Activated CD4-positive, alpha-beta T cell treated with anti-CD3 and anti-CD28 coated beads, Interleukin-2, amount 50 U/mL, for 48 hours (primary cell): ENCODE data around the gene CAMKK2.
"Not testable (repeated sequence)": the region's sequence is repeated elsewhere in the genome, so short reads cannot be mapped to it uniquely, and the experiment has no call there.

ENCODE experiments used
- DNase-seq, 2 experiments: peaks; one replicate each; pipeline ENCODE4 v3.0.0-alpha.2; 2020

CAMKK2 gene

DNA sequence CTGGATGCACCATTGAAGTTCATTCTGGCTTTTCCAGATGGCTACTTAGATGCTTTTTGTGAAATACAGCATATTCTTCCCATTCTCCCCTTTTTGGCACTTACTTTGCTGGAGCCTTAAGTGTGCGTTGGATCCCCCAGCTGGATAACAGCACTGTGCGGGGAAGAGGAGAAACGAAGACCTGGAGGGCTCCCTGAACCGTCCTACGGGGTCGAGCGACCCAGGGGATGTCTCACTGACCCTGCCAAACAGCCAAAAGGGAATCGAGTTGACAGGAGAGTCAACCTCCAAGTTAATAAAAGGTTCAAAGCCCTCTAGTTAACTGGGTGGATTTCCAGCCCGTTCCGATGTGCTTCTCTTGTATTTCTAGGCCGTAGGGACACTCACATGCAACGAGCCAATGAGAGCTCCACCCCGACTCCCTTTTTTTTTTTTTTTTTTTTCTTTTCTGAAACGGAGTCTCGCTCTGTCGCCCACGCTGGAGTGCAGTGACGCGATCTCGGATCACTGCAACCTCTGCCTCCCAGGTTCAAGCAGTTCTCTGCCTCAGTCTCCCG lies 1.0 kb upstream of the CAMKK2 start:
- DNase-seq: peak; percentile 73 to 78

DNA sequence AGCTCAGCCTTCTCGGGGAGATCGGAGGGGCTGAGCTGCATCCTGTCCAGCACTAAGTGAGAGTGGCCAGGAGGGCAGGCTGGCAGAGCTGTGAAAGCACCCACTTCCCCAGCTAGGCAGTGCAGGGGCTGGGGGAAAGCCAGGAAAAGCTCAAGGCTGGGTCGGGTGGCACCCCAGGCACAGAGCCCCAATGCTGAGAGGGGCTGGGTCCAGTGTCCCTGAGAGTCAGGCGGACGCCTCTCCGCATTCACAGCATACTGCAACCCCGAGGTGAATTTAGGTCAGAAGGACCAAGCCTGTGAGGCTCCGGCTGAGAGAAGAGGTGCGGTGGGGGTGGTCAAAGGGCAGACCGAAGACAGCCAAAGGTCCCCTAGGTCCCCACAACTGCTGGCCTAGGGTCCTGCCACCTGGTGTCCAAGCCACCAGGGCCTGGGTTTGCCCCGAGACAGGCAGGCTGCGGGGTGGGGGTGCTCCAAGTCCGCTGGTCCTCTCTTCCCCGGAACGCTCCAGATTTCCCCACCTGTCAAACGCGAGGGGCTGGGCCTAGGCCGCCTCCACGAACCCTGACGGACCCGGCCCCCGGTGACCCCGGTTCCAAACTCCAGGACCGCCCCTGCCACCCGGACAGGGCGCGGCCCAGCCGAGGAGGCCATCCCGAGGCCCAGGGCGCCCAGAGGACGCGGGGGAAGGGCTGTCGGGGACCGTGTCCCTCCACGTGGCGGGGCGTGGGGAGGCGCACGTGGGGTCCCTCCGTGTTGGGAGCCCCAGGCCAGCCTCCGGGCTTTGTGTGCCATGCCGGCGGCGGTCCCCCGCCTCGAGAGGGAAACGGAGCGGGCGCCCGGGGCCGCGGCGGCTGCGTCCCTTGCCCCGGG lies 527 bp downstream of the CAMKK2 start:
- DNase-seq: peak; percentile 36 to 51

DNA sequence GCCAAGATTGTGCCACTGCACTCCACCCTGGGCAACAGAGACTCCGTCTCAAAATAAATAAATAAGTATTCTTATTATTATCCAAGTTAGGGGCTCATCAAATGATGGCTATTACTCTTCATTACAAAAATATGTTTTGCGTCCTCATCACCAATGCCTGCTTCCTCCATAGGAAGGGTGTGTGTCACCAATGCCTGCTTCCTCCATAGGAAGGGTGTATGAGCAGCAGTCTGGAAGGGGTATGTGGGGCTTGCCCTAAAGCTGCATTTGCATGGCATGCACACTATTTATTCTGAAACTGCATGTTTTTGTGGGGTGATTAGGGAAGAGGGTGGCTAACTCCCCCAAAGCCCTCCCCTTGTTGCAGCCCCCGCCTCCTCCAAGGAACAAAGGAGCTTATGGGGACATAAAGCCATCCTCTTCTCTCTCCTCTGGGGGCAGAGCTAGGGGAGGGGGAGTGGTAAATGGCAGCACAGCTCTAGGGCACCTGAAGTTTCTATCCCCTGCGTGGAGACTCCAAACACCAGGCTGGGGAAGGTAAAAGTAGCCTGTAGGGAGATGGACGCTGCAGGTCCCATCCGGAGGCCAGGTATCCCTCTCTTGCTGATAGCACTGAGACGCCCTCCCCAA lies 1.3 kb downstream of the CAMKK2 start:
- DNase-seq: peak; percentile 10 to 18

DNA sequence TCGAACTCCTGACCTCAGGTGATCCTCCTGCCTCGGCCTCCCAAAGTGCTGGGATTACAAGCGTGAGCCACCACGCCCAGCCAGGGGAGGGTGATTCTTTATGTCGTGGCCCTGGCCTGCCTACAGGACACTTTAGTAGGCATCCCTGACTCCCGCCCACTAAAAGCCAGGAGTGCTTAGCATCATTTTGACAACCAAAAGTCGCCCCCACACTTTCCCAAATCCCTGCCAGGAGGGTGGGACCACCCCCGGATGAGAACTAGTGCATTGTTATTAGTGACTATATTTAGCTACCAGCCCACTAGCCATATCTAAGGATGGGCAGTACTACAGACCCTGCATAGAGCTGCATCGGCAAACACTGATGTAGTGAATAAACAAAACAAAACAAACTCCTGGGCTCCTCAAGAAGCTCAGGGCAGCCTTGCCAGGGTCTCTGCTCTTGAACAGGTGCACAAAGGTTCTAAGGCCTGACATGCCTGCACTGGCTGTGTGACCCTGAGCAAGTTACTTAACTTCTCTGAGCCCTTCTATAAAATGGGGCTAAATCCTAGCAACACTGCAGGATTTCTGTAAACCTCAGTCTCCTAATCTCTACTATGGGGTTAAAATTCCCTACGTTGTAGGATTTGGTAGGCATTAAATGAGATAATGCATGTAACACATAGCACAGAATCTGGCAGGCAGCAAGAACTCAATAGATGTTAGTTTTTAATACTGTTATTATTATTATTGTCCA lies 2.2 kb downstream of the CAMKK2 start:
- no peak for DNase-seq

DNA sequence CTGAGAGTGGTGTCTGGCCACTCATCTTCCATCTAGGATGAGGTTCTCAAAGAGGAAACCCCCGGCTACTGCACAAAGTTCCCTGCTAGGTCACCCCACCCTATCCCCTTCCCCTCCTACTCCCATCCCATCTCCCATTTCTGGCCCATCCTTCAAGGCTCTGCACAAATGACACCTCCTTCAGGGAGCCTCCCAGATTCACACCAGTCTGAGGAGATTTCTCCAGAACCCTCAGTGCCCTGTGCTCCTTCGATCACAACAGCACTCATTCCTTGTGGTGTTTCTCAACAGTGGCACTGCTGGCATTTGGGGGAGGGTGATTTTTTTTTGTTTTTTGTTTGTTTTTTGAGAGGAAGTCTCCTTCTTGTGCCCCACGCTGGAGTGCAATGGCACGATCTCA lies 2.9 kb downstream of the CAMKK2 start:
- no peak for DNase-seq

DNA sequence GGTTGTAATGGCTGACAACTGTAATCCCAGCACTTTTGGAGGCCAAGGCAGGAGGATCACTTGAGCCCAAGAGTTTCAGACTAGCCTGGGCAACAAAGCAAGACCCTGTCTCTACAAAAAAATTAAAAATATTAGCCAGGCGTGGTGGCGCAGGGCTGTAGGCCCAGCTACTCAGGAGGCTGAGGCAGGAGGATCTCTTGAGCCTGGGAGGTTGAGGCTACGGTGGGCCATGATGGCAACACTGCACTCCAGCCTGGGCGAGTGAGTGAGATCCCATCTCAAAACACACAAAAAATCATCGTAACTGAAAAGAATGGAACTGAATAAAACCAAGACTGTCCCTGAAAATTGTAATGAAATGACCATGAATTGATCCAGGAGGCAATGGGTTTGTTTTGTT lies 6.1 kb downstream of the CAMKK2 start:
- no peak for DNase-seq

DNA sequence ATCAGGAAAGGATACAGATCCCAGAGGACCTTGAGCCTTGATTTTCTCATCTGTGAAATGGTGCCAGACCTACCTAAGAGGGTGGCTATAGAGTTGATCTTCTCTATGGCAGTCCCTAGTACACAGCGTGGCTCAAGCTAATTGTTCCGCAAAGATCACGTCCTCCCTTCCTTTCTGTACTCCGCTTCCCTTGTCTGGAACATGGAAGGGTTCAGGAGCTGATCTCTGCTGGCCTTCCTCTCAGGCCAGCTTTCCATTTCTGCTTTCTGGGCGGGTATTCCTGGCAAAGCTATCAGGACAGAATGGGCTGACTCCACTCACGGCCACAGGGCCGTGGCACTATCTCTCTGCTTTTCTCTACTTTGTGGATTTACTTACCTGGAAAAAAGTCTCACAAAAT lies 6.5 kb downstream of the CAMKK2 start:
- no peak for DNase-seq

DNA sequence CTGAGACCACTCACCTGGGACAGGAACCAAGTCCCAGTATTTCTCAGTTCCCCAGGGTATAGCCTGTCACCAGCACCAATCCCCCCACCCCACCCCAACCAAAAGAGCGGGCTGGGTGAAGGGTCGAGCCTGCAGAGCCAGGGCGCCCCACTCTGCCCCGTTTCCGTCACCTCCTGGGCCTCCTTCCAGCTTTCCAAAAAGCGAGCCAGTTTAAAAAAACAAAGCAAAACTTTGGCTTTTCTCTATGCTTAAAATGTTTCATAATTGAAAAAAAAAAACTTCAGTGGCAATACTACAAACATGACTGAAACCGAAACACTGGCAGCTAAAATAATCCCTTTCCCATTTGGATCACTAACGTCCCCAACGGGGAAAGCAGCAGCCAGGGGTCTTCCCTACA lies 7.5 kb downstream of the CAMKK2 start:
- DNase-seq: no peak

DNA sequence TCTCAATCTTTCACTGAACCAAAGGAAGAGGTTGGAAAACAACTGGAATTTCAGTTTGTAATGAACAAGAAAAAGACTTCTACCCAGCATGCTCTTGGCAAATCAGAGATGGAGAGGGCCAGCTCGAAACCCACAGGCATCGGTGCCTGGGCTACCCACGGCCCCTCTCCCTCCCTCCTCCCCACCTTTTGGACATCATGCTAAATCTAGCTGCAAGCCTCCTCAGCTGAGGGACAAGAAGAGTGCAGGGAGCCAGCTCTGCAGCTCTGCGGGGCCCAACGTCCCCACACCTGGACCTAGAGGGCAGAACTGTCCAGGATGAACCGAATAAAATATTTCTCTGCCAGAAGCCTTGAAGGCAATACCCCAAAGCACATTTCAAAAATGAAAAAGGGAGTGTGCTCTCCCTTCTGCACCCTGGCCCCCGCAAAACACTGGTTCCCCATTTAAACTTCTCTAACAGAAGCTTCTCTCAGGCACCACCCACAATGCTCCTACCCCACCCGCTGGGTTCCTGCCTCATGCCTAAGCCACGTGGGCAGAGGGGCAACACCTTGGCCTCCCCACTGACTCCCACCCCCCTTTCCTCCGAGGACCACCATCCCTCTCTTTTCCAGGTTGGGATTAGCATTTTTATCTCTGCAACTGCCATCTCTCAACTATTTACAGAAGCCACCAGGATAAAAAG lies 8.2 kb downstream of the CAMKK2 start:
- DNase-seq: no peak

DNA sequence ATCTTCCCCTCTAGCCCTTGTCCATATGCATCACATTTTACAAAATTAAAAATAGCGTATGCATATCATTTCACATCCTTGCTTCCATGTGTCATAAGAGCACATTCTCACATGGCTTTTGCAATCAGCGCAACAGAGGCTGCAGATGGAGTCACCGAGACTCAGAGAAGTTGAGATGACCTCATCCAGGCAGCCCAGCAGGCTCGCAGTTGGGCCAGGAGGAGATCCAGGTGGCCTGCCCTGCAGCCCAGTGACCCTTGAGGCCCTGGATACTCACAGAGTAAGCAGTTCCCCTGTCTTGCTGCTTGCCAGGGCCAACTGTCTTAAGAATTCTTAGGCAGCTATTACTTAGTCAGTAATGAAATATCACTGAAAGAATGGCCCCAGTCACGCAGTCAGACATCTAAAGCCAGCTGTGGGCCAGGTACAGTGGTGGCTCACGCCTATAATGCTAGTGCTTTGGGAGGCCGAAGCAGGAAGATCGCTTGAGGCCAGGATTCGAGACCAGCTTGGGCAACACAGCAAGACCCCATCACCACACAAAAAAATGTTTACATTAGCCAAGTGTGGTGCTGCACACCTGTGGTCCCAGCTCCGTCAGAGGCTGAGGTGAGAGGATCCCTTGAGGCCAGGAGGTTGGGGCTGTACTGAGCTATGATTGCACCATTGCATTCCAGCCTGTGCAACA lies 9.1 kb downstream of the CAMKK2 start:
- DNase-seq: no peak

DNA sequence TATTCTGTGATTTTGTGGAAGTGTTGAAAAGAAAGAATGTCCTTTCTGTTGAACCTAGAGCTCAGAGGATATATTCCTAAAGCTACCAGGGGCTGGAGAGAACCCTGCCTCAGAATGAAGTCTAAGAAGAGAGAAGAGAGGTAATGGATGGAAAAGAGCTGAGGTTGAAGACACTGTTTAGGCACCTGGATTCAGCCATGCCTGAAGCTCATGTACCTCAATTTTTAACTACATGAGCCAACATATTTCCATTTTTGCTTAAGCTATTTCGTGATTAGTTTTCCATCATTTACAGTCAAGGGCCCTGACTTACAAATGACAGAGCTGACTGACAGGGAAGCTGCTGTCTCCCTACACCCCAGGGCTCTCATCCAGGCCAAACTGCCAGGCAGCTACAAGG lies 10.7 kb downstream of the CAMKK2 start:
- no peak for DNase-seq

DNA sequence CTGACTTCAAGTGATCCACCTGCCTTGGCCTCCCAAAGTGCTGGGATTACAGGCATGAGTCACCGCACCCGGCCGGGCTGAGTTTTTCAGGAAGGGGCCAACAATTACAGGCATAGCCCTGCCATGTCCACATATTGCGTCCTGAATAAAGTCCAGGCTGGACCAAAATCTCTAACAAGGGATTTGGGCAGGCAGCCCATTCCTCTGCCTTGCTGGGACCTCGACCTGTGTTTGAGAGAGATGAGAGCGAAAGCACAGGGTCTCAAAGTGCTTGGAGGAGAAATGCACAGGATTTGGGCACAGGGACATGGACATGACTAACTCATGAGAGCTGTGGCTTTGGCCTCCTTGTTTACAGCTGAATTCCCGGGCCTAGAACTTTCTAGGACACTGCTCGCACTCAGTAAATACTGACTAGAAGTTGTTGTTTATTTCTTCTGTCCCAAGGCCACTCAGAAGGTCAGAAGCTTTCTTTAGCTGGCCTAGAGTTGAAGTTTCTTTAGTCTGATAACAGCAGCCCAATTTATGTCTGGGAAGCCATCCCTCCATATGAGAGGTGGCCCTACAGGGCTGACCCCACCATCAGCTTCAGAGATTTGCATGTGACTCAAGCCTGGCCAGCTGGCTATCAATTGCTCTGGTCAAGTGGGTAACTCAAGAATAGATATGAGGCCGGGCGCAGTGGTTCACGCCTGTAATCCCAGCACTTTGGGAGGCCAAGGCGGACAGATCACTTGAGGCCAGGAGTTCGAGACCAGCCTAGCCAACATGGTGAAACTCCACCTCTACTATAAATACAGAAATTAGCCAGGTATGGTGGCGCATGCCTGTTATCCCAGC lies 11.7 kb downstream of the CAMKK2 start:
- no peak for DNase-seq

DNA sequence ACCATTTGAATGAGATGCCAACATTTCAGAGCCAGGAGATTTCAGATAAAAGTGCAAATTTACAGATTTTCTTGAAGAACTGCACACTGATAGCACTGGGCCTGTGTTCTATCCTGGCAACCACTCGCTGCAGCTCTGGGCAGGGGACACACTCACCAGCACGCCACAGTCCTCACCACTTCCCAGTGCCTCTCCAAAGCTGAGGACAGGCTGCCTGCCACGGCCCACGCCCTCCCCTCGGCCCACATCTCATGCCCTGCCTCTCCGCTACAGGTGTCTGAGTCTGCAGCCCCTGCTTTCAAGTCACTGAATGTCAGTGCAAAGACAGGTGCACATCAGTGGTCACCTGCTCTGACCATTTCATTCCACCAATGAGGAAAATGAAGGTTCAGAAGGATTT lies 12.7 kb downstream of the CAMKK2 start:
- DNase-seq: no peak

DNA sequence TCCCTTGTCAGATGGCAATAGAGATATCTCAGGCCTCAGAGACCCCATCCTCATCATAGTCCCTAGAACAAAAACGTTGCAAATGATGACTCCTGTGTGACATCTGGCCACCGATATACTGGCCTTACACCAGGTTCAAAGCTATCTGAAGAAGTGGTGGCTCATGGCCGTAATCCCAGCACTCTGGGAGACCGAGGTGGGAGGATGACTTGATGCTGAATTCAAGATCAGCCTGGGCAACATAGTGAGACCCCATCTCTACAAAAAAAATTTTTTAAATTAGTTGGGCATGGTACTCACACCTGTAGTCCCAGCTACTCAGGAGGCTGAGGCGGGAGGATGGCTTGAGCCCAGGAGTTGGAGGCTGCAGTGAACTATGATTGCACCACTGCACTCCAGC lies 13.1 kb downstream of the CAMKK2 start:
- DNase-seq: no peak

DNA sequence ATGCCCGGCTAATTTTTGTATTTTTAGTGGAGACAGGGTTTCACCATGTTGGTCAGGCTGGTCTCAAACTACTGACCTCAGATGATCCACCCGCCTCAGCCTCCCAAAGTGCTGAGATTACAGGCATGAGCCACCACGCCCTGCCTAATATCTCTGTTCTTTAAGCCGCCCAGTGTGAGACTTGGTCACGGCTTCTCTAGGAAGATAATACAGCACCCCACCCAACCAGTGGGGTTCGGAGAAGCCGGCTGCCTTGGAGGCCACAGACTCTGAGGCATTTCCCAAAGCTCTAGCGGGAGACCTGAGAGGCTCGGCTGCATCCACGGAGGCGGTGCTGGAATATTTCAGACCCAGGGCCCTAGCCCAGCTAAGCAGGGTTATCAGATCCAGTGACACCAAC lies 13.6 kb downstream of the CAMKK2 start:
- not testable (repeated sequence) for DNase-seq

DNA sequence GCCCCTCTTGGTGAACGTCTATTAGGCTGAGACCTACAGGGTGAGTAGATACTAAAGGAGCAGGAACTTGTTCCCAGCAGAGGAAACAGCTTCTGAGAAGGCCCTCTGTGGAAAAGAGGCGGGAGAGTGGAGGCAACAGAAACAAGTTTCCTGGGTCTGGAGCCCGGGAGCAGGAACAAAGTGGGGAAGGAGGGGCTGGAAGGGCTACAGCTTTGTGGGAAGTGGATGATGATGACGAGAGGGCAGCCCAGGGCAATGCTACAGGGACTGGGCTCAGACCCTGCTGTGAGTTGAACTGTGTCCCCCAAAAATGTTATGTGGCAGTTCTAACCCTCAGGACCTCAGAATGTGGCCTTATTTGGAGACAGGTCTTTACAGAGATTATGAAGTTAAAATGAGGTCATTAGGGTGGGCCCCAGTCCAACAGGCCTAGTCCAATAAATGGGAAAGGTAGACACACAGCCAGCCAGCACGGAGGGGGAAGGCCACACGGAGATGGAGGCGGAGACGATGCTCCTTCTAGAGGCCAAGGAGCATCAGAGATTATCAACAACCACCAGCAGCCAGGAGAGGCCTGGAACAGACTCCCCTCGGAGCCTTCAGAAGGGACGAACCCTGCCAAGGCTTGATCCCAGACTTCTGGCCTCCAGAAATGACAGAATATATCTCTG lies 14.3 kb downstream of the CAMKK2 start:
- DNase-seq: no peak

DNA sequence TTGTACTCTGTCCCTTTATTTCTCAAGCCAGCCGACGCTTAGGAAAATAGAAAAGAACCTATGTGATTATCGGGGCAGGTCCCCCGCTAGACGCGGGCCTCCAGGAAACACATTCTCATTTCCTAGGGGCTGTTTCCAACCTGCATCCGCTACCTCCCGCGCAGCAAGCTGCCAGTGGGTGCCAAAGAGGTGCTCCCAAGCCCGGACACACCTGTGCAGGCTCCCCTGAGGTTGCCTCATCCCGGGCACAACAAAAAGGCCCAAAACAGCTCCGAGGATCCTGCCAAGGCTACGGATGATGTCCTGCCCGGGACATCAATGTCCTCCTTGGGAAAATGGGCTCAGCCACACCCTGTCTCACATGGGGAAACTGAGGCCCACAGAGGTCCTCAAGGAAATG lies 15.4 kb downstream of the CAMKK2 start:
- not testable (repeated sequence) for DNase-seq

DNA sequence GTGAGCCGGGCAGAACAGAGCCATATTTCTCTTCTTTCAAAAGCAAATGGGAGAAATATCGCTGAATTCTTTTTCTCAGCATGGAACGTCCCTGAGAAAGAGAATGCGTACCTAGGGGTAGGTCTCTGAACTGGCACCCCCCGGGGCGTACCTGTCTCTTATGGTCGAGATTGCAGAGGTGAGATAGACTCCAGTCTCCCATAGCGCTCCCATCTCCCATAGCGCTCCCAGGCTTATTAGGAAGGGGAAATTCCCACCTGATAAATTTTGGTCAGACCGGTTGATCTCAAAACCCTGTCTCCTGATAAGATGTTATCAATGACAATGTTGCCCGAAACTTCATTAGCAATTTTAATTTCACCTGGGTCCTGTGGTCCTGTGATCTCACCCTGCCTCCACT lies 16.0 kb downstream of the CAMKK2 start:
- not testable (repeated sequence) for DNase-seq

DNA sequence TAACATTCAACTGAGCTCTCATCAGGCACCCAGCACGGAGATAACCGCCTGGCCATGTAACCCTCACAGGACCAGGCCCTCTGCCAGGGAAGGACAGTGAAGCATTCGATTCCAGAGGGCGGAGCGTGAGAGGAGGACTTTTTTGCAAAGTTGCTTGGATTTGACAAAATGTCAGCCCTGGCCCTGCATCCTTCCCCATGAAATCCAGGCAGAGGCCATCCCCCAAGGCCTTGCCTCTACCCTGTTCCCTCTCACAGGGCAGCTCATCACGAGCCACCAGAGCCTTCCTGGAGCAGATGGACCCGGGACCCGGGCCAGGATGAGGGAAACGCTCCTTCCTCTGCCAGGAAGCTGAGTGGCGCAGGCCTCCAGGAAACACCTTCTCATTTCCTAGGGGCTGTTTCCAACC lies 17.0 kb downstream of the CAMKK2 start:
- no peak for DNase-seq

DNA sequence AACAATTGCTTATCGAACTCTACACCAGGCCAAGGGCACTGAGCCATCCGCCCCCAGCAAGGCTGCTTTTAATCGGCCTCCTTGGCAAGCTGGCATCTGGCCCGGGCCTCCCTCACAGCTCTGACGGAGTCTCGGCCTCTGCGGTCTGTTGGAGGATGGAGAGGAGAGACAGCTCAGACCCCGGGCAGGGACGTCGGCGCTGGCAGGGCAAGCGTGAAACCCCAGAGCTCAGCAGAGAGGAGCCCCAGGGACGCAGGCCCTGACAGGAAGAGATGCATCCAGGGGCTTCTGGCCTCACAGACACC lies 17.5 kb downstream of the CAMKK2 start:
- DNase-seq: no peak
